Measurements from ENCODE around the gene AIFM2.

GRCh38 chr10:70174058-70174741 is 41.6 kb upstream of the AIFM2 start:
- no peak for TF ChIP-seq EZH2 (IDR thresholded peaks at IDR 0.05)
- no peak for TF ChIP-seq POLR2AphosphoS5 (IDR thresholded peaks at IDR 0.05; ENCODE audit: borderline replicate concordance, low read depth, low read length)
